ENCODE measurements around the gene OTOS. TPM values are rescaled to one million over a fixed set of nuclear protein-coding genes. Genes with fewer than 3 reads are reported as not detected.
A peak's percentile ranks its signal among the peaks of the same experiment; 100 is the strongest.

The OTOS gene
- total RNA-seq, 4 donors from 2014 or later, result not detected

DNA sequence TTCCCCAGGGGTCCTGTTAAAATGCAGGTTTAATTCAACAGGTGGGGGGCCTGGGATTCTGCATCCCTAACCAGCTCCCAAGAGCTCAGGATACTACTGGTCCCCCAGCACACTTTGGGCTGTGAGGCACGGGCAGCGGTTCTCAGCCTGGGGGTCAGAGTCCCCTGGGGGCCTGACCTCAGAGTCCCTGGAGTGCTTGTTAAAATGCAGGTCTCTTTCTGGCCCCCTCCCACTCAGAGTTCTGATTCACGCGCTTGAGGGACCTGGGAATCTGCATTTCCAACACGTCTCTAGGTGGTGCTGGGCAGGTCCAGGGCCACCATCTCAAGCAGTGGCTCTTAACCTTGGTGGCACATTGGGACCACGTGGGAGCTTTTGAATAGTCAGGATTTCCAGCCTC lies 2.8 kb upstream of the OTOS start:
- Histone ChIP-seq H3K4me3 (no peak overlapping the region), H3K9me3 (no peaks in the 10 kb centered on the region), H3K36me3 (no peaks in the 10 kb centered on the region), H3K27me3 (peaks cover 9% of the 10 kb centered on the region), H3K4me1 (peaks cover 5% of the 10 kb centered on the region), H3K27ac (no peak overlapping the region)
- TF ChIP-seq, protein P1, sequence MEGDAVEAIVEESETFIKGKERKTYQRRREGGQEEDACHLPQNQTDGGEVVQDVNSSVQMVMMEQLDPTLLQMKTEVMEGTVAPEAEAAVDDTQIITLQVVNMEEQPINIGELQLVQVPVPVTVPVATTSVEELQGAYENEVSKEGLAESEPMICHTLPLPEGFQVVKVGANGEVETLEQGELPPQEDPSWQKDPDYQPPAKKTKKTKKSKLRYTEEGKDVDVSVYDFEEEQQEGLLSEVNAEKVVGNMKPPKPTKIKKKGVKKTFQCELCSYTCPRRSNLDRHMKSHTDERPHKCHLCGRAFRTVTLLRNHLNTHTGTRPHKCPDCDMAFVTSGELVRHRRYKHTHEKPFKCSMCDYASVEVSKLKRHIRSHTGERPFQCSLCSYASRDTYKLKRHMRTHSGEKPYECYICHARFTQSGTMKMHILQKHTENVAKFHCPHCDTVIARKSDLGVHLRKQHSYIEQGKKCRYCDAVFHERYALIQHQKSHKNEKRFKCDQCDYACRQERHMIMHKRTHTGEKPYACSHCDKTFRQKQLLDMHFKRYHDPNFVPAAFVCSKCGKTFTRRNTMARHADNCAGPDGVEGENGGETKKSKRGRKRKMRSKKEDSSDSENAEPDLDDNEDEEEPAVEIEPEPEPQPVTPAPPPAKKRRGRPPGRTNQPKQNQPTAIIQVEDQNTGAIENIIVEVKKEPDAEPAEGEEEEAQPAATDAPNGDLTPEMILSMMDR (IDR thresholded peaks at IDR 0.05), result no peak
- TF ChIP-seq POLR2A (IDR thresholded peaks at IDR 0.05), result no peak
- no peak for TF ChIP-seq POLR2AphosphoS5 (IDR thresholded peaks at IDR 0.05)
- TF ChIP-seq EP300 (IDR thresholded peaks at IDR 0.05), result no peak
- no peak for DNase-seq (ENCODE audit: low spot score in 2 of 2)
- 51% methylated on average over 6 of the region's 6 CpGs for WGBS

DNA sequence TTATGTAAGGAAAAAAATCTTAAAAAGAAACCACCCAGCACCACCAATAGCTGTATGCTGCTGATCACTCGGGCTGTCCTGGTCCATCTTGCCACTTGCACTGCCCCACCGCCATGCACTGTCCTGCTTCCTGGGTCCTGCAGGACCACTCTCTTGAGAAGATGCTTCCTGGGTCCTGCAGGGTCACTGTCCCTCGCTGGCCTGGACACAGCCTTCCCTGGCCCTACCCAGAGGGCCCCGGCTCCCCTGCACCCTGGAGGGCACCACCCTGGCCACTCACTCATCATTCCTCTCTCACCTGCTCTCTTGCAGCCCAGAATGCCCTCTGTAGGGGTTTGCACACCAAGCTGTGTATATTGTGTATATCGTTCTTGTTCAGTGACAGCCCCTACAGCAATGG lies 2.4 kb upstream of the OTOS start:
- TF ChIP-seq POLR2AphosphoS5 (IDR thresholded peaks at IDR 0.05), result no peak
- TF ChIP-seq, protein P1 (IDR thresholded peaks at IDR 0.05), result no peak
- TF ChIP-seq POLR2A (IDR thresholded peaks at IDR 0.05), result no peak
- TF ChIP-seq EP300 (IDR thresholded peaks at IDR 0.05), result no peak
- 93% methylated on average over 5 of the region's 5 CpGs for whole genome bisulfite sequencing
- DNase-seq (ENCODE audit: low spot score in 2 of 2), result no peak

DNA sequence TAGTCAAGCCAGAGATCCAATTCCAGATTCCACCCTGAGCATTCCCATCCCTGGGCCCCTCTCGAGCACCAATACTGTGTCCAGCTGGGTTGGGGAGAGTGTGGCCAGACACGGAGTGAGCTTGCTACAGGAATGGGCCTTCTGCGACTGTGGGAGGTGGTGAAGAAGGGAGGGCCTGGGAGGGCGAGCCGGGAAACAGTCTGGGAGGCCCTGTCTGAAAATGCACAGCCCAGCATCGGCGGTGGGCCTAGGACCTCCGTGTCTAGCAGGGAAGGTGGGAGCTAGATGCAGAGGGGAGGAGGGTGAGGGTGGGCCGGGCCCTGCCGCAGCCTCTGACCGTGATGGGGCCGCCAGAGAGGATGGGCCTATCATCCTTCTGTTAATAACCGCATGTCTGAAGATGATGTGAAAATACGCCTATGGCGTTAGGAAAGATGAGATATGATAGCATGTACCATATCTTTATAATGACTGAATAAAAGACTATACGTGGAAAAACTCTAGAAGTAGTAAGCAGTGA lies 1.9 kb upstream of the OTOS start:
- Histone ChIP-seq H3K27me3 (peaks cover 9% of the 10 kb centered on the region), H3K9me3 (no peaks in the 10 kb centered on the region), H3K4me1 (peaks cover 5% of the 10 kb centered on the region), H3K4me3 (no peak overlapping the region), H3K36me3 (no peaks in the 10 kb centered on the region), H3K27ac (no peak overlapping the region)
- TF ChIP-seq POLR2A (IDR thresholded peaks at IDR 0.05) (no peak), EP300 (IDR thresholded peaks at IDR 0.05) (no peak), POLR2AphosphoS5 (IDR thresholded peaks at IDR 0.05) (no peak)
- TF ChIP-seq, protein P1 (IDR thresholded peaks at IDR 0.05), result no peak
- 87% methylated on average over 16 of the region's 16 CpGs for WGBS
- DNase-seq (ENCODE audit: low spot score in 2 of 2), result no peak

More for the DNA sequence above, 2.4 kb upstream of the OTOS start:
- Histone ChIP-seq H3K27me3 (peaks cover 9% of the 10 kb centered on the region), H3K36me3 (no peaks in the 10 kb centered on the region), H3K9me3 (no peaks in the 10 kb centered on the region), H3K4me1 (peaks cover 5% of the 10 kb centered on the region), H3K27ac (no peak overlapping the region), H3K4me3 (no peak overlapping the region)

DNA sequence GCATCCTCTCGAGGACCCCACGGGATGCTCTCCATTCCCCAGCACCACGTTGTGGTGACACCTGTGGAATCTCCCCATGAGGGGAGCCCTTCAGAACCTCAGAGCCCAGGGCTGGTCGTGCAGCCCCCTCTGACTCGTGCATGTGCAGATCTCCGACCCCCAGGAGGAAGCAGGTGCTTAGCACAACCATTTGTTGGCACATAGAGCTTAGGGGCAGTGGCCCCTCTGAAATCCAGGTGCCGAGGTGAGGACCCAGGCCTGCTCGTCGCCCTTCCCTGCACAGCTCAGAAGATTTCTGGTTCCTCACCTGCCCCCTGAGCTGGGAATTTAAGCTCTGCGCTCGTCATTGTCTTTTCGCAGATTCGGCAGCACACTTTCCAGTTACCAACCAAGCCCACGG lies 1.3 kb upstream of the OTOS start:
- H3K27me3 ChIP-seq, result peaks cover 9% of the 10 kb centered on the region
- H3K36me3 ChIP-seq, result no peaks in the 10 kb centered on the region
- TF ChIP-seq POLR2A (IDR thresholded peaks at IDR 0.05) (no peak), EP300 (IDR thresholded peaks at IDR 0.05) (no peak), POLR2AphosphoS5 (IDR thresholded peaks at IDR 0.05) (no peak)
- TF ChIP-seq, protein P1 (IDR thresholded peaks at IDR 0.05), result no peak
- H3K4me3 ChIP-seq, result no peak overlapping the region
- 78% methylated on average over 12 of the region's 14 CpGs for WGBS
- peaks cover 6% of the 10 kb centered on the region for H3K4me1 ChIP-seq
- no peak overlapping the region for H3K27ac ChIP-seq
- DNase-seq (ENCODE audit: low spot score in 2 of 2), result no peak
- H3K9me3 ChIP-seq, result no peaks in the 10 kb centered on the region

DNA sequence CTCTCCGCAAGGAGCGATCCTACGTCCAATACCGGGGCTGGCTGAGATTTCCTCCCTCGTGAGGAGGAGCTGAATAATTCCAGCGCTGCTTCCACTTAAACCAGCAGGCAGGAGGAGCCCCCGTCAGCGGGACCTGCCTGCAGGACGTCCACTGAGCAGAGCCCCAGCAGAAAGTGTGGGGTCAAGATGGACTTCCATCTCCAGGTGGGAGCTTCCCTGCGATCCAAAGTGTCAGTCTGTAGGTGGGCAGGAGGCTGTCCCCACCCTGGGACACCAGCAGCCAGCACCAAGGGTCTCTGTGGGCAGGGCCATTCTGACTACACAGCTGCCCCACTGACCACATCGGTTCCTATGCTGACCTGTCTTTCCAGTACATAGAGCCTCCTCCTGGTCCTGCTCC lies 462 bp upstream of the OTOS start:
- Histone ChIP-seq H3K4me1 (peaks cover 10% of the 10 kb centered on the region), H3K27ac (no peak overlapping the region), H3K36me3 (no peaks in the 10 kb centered on the region), H3K4me3 (no peak overlapping the region), H3K9me3 (no peaks in the 10 kb centered on the region), H3K27me3 (peaks cover 6% of the 10 kb centered on the region)
- TF ChIP-seq EP300 (IDR thresholded peaks at IDR 0.05) (no peak), POLR2AphosphoS5 (IDR thresholded peaks at IDR 0.05) (no peak), POLR2A (IDR thresholded peaks at IDR 0.05) (no peak)
- TF ChIP-seq, protein P1 (IDR thresholded peaks at IDR 0.05), result no peak
- peak in 1 of 2 donors; percentile 29 for DNase-seq (ENCODE audit: low spot score in 2 of 2)
- WGBS, result 73% methylated on average over 11 of the region's 11 CpGs
